Measurements from ENCODE around the gene ELOVL1.
"Not testable (repeated sequence)": the region's sequence is repeated elsewhere in the genome, so short reads cannot be mapped to it uniquely, and the experiment has no call there.

ELOVL1 gene

DNA sequence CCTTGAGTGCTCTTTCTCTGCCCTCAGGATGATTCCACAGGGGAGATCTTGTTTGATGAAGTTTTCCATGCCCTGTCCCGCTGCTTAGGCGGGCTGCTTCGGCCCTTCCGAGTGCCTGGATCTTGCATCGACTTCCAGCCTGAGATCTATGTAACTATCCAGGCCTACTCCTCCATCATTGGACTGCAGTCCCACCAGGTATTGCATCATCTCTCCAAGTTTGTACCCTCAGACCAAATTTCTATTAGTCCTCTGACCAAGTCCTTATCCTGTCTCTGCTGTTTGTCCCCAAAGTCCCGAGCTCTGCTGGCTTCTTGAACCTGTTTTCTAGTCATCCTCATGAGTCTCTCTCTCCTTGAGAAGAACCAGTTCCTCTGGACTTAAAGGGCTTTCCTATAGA is 36.5 kb upstream of the ELOVL1 start:
- DNase-seq (ENCODE audit: low spot score): no peak
- no peak for TF ChIP-seq CTCF (IDR thresholded peaks at IDR 0.05; ENCODE audit: extremely low read depth, missing control alignments)

- no peak for DNase-seq (ENCODE audit: low spot score)
- no peak for TF ChIP-seq CTCF (IDR thresholded peaks at IDR 0.05; ENCODE audit: extremely low read depth, missing control alignments)
Observed at GRCh38 chr1:43402089-43402865, 34.5 kb upstream of the ELOVL1 start.

DNA sequence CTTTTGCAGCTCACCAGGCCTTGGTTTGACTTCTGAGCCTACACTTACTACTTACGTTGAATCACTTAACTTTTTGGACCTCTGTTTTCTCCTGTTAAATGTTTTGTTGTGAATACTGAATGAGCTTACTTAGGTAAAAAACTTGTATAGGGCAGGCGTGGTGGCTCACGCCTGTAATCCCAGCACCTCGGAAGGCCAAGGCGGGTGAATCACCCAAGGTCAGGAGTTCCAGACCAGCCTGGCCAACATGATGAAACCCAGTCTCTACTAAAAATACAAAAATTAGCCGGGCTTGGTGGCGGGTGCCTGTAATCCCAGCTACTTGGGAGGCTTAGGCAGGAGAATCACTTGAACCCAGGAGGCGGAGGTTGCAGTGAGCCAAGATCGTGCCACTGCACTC is 32.6 kb upstream of the ELOVL1 start:
- DNase-seq (ENCODE audit: low spot score): not testable (repeated sequence)

DNA sequence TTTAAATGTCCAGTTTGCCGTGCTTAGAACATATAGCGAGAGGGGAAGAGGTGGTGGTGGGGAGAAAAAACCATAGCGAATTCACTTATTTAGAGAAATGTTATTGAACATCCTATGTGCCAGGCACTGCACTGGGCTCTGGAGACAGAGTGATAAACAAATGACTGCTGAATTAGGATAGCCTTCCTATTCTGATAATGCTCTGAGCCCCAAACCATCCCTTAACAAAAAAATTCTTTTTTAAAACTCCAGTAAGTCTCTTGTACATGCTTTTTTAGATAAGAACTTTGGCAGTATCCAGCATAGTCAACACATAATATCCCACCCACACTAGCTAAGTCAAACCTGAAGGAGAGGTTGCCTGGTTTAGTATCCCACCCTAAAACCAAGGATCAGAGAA is 30.4 kb upstream of the ELOVL1 start:
- no peak for TF ChIP-seq CTCF (IDR thresholded peaks at IDR 0.05; ENCODE audit: extremely low read depth, missing control alignments)
- no peak for DNase-seq (ENCODE audit: low spot score)

DNA sequence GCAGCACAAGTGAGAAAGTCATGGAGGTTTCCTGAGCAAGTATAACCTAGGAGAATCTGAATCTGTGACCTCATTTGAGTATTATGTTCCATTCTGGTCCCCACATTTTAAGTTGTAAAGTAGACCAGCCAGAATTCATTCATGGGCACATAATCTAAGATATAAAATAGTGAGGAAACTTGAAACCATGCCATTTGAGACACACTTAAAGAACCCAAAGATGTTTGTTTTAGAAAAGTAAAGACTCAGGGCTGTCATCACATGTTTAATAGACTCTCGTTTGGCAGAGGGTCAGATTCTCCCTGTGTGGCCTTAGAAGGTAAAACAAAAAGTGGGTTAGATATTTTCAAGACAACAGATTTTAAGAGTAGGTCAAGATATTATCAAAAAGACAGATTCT is 28.2 kb upstream of the ELOVL1 start:
- DNase-seq (ENCODE audit: low spot score): no peak

DNA sequence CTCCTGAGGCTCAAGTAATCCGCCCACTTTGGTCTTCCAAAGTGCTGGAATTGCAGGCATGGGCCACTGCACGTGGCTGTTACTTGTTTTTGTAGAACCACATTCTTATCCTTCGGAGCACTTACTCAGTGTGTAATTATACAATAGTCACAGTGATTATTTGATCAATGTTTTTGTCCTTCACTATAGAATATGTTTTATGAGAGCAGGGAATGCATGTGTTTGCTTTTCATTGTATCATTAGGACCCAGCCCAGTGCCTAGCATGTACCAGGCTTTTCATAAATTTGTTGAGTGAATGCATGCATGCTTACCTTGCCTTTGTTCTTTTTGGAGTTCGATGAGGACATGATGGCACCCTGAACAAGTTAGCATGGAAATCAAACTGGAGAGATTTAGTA is 27.7 kb upstream of the ELOVL1 start:
- no peak for DNase-seq (ENCODE audit: low spot score)
- TF ChIP-seq CTCF (IDR thresholded peaks at IDR 0.05; ENCODE audit: extremely low read depth, missing control alignments): no peak

More for the DNA sequence above, 28.2 kb upstream of the ELOVL1 start:
- no peak for TF ChIP-seq CTCF (IDR thresholded peaks at IDR 0.05; ENCODE audit: extremely low read depth, missing control alignments)

- TF ChIP-seq CTCF (IDR thresholded peaks at IDR 0.05; ENCODE audit: extremely low read depth, missing control alignments): no peak
- DNase-seq (ENCODE audit: low spot score): no peak
Observed at GRCh38 chr1:43392702-43393101, 24.9 kb upstream of the ELOVL1 start.
